GM15510 (cell line): ENCODE results near the gene TMX3.

ENCODE experiments used
- POLR2A ChIP-seq: IDR thresholded peaks from 3 replicates; pipeline ENCODE4 v1.6.1; 2011; ENCODE audit warnings: borderline replicate concordance; ENCODE audit not compliant: insufficient read length; ENCODE audit errors: extremely low read depth

Gene TMX3

DNA sequence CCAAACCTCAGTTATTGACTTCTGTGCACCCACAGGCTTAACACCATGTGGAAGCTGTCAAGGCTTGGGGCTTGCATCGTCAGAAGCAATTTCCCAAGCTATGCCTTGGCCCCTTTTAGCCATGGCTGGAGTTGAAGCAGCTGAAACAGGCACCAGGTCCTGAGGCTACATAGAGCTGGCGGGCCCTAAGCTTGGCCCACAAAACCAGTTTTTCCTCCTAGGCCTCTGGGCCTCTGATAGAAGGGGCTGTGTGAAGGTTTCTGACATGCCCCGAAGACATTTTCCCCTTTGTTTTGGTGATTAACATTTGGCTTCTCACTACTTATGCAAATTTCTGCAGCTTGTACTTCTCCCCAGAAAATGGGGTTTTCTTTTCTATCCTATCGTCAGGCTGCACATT is 9.1 kb upstream of the TMX3 start:
- no peak for TF ChIP-seq POLR2A

DNA sequence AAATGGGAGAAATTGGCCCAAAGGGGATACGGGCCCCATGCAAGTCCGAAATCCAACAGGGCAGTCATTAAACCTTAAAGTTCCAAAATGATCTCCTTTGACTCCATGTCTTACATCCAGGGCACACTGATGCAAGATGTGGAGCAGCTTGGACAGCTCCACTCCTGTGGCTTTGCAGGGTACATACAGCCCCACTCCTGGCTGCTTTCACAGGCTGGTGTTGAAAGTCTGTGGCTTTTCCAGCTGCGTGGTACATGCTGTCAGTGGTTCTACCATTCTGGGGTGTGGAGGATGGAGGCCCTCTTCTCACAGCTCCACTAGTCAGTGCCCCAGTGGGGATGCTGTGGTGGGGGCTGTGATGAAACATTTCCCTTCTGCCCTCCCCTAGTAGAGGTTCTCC is 8.6 kb upstream of the TMX3 start:
- no peak for TF ChIP-seq POLR2A

DNA sequence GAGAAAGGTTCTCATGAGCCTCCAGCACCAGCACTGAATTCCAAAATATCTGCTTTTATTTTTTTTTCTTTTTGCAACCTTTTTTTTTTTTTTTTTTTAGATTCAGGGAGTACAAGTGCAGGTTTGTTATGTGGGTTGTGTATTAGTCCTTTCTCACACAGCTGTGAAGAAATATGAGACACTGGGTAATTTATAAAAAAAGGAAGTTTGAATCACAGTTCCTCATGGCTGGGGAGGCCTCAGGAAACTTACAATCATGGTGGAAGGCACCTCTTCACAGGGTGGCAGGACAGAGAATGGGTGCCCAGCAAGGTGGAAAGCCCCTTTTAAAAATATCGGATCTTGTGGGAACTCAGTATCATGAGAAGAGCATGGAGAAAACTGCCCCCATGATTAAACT is 7.9 kb upstream of the TMX3 start:
- TF ChIP-seq POLR2A, result no peak

DNA sequence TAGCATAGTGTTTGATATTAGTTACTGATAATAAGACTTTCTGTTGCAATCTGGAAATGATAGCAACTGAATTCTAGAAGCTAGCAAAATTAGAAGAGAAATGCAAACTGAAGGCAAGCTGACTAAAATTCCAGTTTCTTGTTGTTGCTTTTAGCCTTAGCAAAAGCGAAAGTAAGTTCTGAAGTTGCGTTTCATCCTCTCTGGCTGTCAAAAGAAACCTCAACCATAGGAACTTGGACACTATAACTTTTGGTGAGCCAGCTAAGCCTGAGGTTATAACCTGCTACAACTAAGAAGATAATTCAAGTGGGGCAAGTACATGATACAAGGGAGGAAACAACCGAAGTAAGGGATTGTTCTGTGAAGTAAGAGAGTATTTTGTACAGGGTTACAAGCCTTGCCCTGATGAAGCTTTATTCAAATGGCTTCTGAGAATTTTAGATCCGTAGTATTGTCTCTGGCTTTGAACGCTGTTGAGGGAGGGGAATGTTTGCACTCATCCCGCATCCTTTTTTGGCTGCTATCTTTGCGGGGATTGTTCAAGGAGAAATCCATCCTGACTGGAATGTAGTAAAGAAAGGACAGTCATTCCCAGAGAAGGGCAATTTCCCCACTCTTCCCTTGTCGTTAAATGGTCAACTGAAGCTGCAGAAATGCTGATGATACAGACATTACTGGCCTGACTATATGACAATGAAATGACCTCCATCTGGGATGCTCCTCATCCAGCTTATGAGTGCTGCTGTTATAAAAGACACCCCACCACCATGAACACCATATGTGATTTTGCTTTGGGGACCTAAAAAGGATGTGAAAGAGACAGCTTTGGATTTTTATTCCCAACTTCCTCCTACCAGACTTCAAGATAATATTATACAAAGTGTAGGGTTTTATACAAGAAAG is 7.0 kb upstream of the TMX3 start:
- no peak for TF ChIP-seq POLR2A

DNA sequence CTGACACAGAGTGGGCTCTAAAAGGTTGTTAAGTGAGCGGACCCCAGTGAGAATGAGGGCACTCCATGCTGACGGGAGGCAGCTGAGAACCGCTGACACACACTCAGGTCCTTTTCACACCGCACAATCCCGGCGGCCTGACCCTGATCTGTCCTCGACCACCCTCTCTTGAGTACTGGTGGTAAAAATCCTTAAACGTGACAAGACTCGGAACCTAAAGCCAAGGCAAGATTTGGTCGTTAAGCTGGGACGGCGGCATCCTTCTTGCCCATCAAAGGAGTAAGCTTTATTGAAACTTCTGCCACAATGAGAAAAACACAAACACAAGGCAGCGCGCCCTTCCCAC is 569 bp downstream of the TMX3 start:
- TF ChIP-seq POLR2A, result no peak

DNA sequence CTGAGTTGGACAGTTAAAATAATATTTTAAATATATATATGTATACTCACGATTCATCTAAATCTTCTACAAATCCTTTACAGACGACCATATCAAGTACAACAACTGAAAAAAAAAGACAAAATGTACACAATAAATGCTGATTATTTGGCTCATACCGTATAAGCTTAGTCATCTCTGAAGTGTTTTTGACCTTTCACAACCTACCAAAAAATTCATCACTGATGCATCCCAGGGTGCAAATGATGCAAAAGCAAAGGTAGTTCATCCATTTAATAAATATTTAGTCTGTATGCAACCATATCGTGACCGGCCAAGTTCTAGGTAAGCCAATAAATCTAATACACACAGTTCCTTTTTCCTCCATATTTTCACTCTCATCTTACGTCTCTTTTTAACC is 1.1 kb downstream of the TMX3 start:
- no peak for TF ChIP-seq POLR2A

DNA sequence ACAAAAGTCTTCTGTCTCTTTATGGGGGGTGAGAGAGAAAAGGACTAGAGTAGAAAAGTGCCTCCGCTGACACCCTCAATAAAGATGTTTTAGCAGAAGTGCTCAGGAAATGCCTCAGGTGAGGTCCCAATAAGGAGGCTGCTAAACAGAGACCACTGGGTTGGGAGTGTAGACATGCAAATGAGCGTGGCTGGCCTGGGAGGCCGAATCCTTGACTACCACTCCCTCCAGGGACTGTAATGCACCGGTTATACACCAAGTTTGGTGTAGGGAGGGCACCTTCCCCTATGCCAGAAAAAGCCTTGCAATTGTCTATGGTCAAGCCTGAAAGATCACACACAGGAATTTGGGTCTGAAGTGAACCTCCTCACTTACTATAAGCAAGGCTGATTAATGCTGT is 1.8 kb downstream of the TMX3 start:
- TF ChIP-seq POLR2A, result no peak

DNA sequence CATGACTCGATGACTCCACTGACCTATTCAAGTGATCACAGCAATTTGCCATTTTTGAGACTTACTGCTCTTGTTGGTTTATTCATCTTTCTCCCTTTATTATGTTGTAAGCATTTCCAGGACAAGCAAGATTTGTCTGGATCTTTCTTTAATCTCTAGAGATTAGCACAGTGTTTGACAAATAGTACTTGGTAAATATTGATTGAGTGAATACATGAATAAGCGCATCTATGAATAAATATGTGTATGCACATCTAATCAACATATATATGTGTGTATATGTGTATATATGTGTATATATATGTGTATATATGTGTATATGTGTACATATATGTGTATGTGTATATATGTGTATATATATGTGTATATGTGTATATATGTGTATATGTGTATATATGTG is 7.3 kb downstream of the TMX3 start:
- TF ChIP-seq POLR2A, result no peak

DNA sequence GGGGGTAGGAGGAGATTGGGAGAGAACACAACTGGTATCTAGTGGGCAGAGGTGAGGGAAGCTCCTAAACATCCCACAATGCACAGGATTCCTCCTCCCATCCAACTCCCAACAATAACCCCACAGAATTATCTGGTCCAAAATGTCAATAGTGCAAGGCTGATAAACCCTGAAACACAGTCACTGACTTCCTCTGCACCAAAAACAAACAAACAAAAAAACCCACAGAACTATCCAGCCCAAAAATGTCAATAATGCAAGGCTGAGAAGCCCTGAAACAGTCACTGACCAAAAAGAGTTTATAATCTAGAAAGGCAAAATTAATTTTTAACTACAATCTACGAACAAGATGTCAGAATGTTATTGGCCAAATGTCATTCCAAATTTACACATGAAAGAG is 9.8 kb downstream of the TMX3 start:
- no peak for TF ChIP-seq POLR2A

DNA sequence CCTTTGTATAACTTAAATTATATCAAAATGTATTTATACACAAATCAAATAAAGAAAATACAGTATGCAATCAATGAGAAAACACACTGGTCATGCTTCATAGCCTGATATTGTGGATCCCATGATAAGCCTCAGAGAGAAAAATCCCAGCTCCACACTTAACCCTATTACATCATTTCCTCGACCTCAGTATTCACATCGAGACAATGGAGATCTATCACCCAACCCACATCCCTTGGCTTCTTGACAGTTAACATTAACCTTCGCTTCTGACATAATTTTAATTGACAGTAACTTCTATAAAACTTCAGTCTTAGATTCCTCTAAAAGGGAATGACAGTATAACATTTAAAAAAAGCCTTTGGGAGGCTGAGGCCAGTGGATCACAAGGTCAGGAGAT is 11.6 kb downstream of the TMX3 start:
- TF ChIP-seq POLR2A, result no peak

DNA sequence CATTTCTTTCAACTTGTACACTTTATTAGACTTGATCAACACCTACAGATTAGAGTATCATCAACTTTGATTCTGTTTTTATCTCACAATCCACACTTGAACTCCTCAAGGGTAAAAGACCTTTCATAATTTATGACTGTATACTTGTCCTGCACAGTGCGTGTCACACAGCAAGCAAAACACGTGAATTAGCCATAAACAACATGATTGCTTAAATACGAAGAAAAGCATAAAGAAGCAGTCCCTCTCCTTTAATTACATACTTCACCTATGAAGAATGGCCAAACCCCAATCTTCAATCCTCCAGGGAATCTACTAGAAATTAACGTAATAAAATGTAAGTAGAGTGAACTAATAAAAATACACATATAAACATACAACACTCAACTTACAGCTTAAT is 13.6 kb downstream of the TMX3 start:
- no peak for TF ChIP-seq POLR2A

DNA sequence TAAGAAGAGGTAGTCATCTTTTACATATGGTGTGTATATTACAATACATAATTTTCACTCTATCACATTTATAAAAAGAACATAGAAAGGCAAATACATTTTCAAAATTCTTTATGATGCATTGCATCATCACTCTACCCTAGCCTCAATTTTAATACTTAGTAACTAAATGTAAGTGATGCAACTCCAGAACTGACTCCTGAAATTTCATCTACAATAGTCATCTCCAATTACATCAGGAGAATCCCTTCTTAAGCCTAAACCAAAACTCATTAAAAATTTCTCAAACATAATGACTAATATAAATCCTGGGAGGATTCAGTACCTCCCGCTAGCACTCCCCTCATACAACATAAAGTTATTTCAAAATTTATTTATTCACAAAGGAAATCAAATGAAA is 15.9 kb downstream of the TMX3 start:
- TF ChIP-seq POLR2A, result no peak

DNA sequence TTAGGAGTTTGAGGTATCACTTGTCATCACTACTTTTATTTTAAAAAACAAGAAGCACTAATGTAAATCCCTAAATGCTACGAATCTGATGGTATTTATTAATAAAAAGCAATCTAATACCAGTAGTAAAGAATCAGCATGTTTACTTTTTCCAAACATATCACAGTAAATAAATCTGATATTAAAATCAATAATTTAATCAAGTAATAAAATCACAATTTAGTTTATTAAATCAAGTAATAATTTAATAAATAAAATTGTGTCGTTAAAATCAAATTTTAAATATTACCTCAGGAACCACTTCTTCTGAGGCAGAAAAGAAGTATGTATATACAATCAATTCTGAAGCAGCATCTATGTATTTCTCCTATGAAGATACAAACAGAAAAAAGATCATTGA is 18.0 kb downstream of the TMX3 start:
- TF ChIP-seq POLR2A, result no peak

DNA sequence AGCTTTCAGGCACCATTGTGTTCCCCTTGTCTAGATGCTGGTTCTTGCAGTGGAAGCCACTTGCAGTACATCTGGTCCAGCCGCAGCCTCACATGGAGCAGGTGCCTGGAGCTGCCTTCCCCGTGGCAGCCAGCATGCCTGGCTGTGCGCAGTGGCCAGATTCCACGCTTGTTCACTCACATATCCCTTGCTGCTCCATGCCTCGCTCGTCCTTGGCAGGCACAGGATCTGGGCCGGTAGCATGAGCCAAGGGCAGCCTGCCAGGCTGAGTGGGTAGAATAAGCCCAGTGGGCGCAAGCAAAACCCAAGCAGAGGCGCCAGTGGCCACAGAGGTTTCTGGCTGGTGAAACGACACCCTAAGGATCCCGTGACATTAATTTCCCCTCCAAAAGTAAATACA is 20.6 kb downstream of the TMX3 start:
- no peak for TF ChIP-seq POLR2A

DNA sequence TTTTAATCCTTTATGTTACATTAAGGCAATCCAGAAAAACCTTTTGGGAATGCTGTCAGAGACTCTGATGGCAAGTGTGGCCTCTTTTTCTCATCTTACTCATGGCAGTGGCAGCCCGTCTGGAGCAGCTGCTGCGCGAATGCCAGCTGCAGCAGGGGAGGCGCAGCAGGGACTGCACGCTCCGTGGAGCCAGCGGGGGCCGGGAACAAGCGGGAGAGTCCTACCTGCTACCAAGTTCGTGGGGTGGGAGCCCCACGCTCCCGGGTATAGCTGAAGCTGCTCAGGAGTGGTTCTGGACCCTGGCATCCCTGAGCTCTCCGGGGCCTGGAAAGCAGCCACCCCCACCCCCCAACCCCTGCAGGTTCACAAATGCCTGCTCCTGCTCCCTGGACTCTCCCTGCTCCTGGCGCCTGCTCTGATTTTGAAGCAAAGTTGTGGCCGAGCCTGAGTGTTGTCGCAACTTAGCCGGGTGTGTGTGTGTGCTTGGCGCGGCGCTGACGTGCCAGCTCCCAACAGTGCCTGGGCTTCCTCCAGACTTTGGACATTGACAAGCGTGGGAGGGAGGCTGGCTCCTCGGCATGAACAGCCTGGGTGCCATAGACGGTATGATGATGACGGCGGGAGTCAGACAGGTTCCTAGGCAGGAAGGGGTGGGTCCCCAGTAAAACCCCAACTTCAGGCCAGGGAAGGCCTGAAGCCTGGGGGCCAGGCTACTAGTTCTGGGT is 21.7 kb downstream of the TMX3 start:
- TF ChIP-seq POLR2A, result no peak

DNA sequence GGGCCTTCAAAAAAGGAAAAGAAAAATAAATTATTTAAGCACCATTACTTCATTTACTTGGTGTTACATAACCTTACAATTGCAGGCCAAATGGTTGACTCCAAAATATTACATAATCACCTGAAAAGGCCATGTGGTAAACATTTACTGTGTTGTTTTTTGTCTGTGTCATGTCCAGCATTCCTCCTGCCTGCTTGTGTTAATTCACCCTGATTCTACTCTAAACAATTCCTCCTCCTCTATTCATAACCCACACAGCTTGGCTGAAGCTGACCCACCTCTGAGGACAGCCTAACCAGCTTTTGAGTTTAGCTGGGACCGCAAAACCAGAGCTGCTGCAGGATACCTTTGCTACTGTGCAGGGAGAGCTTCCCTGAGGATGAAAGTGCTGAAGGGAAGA is 35.4 kb downstream of the TMX3 start:
- no peak for TF ChIP-seq POLR2A
